ENCODE data around the gene RNU1-1. TPM values are rescaled to one million over a fixed set of nuclear protein-coding genes. Genes with fewer than 3 reads are reported as not detected.
"Not testable (repeated sequence)": the region's sequence is repeated elsewhere in the genome, so short reads cannot be mapped to it uniquely, and the experiment has no call there.

Gene RNU1-1
- total and polyA plus RNA-seq, 4 donors = under 0.01 to 3,134 TPM; not detected in 2

- WGBS, 2 donors = 59 to 78% methylated on average over 5 to 6 of the region's 6 CpGs
- ATAC-seq (ENCODE audit: insufficient read depth, low FRiP score); H3K9me3 ChIP-seq (ENCODE audit: control insufficient read depth in 4 of 4, insufficient read depth in 3 of 4, low read length in 3 of 4); H3K27ac ChIP-seq (ENCODE audit: low read depth in 1 of 2, low read length in 1 of 2); H3K36me3 ChIP-seq (ENCODE audit: control insufficient read depth in 4 of 4, insufficient read depth in 4 of 4, low read length in 4 of 4); H3K4me1 ChIP-seq (ENCODE audit: control insufficient read depth in 5 of 5, insufficient read depth in 5 of 5, low read length in 5 of 5); H3K4me3 ChIP-seq; H3K9ac ChIP-seq (ENCODE audit: insufficient read depth in 1 of 2, low read length in 2 of 2); DNase-seq: not testable (repeated sequence)
- peaks cover 0 to 15% (median 10%) of the 10 kb centered on the region in 3 donors for H3K27me3 ChIP-seq (ENCODE audit: control insufficient read depth in 3 of 3, insufficient read depth in 3 of 3, low read length in 2 of 3)
Observed at GRCh38 chr1:16519255-16519951, 5.3 kb upstream of the RNU1-1 start.

- WGBS, 2 donors = 69 to 81% methylated on average over 3 of the region's 3 CpGs
- not testable (repeated sequence) for ATAC-seq (ENCODE audit: insufficient read depth, low FRiP score); H3K4me3 ChIP-seq; H3K27ac ChIP-seq (ENCODE audit: low read depth in 1 of 2, low read length in 1 of 2); H3K36me3 ChIP-seq (ENCODE audit: control insufficient read depth in 4 of 4, insufficient read depth in 4 of 4, low read length in 4 of 4); H3K4me1 ChIP-seq (ENCODE audit: control insufficient read depth in 5 of 5, insufficient read depth in 5 of 5, low read length in 5 of 5); H3K9me3 ChIP-seq (ENCODE audit: control insufficient read depth in 4 of 4, insufficient read depth in 3 of 4, low read length in 3 of 4); H3K9ac ChIP-seq (ENCODE audit: insufficient read depth in 1 of 2, low read length in 2 of 2); DNase-seq
- H3K27me3 ChIP-seq (ENCODE audit: control insufficient read depth in 3 of 3, insufficient read depth in 3 of 3, low read length in 2 of 3) = peaks cover 0 to 15% (median 10%) of the 10 kb centered on the region in 3 donors
Observed at GRCh38 chr1:16518913-16519254, 4.8 kb upstream of the RNU1-1 start.

- not testable (repeated sequence) for DNase-seq; H3K36me3 ChIP-seq (ENCODE audit: control insufficient read depth in 4 of 4, insufficient read depth in 4 of 4, low read length in 4 of 4); H3K4me1 ChIP-seq (ENCODE audit: control insufficient read depth in 5 of 5, insufficient read depth in 5 of 5, low read length in 5 of 5); H3K4me3 ChIP-seq; H3K9me3 ChIP-seq (ENCODE audit: control insufficient read depth in 4 of 4, insufficient read depth in 3 of 4, low read length in 3 of 4); ATAC-seq (ENCODE audit: insufficient read depth, low FRiP score); H3K27ac ChIP-seq (ENCODE audit: low read depth in 1 of 2, low read length in 1 of 2); H3K9ac ChIP-seq (ENCODE audit: insufficient read depth in 1 of 2, low read length in 2 of 2)
- 77 to 87% methylated on average over 5 of the region's 5 CpGs for WGBS, 2 donors
- peaks cover 0 to 15% (median 10%) of the 10 kb centered on the region in 3 donors for H3K27me3 ChIP-seq (ENCODE audit: control insufficient read depth in 3 of 3, insufficient read depth in 3 of 3, low read length in 2 of 3)
Observed at GRCh38 chr1:16516694-16517410, 2.8 kb upstream of the RNU1-1 start.

- Histone ChIP-seq H3K9ac (ENCODE audit: insufficient read depth in 1 of 2, low read length in 2 of 2) (peak overlapping the region in 1 of 2 donors; percentile 55), H3K27ac (ENCODE audit: low read depth in 1 of 2, low read length in 1 of 2) (peak overlapping the region; percentile 31 to 78)
- ATAC-seq (ENCODE audit: insufficient read depth, low FRiP score) (peak; percentile 99), DNase-seq (peak; percentile 66 to 95 (median 90))
- H3K9me3 ChIP-seq (ENCODE audit: control insufficient read depth in 4 of 4, insufficient read depth in 3 of 4, low read length in 3 of 4); H3K4me3 ChIP-seq; H3K27me3 ChIP-seq (ENCODE audit: control insufficient read depth in 3 of 3, insufficient read depth in 3 of 3, low read length in 2 of 3); H3K4me1 ChIP-seq (ENCODE audit: control insufficient read depth in 5 of 5, insufficient read depth in 5 of 5, low read length in 5 of 5); H3K36me3 ChIP-seq (ENCODE audit: control insufficient read depth in 4 of 4, insufficient read depth in 4 of 4, low read length in 4 of 4): not testable (repeated sequence)
- 15% methylated on average over 20 of the region's 26 CpGs for WGBS, 2 donors
Observed at GRCh38 chr1:16513412-16514106, 526 bp downstream of the RNU1-1 start.

- H3K4me3 ChIP-seq; DNase-seq; H3K36me3 ChIP-seq (ENCODE audit: control insufficient read depth in 4 of 4, insufficient read depth in 4 of 4, low read length in 4 of 4); ATAC-seq (ENCODE audit: insufficient read depth, low FRiP score); H3K4me1 ChIP-seq (ENCODE audit: control insufficient read depth in 5 of 5, insufficient read depth in 5 of 5, low read length in 5 of 5); H3K27me3 ChIP-seq (ENCODE audit: control insufficient read depth in 3 of 3, insufficient read depth in 3 of 3, low read length in 2 of 3); H3K9me3 ChIP-seq (ENCODE audit: control insufficient read depth in 4 of 4, insufficient read depth in 3 of 4, low read length in 3 of 4); H3K9ac ChIP-seq (ENCODE audit: insufficient read depth in 1 of 2, low read length in 2 of 2); H3K27ac ChIP-seq (ENCODE audit: low read depth in 1 of 2, low read length in 1 of 2): not testable (repeated sequence)
- 73 to 78% methylated on average over 13 of the region's 15 CpGs for WGBS, 2 donors
Observed at GRCh38 chr1:16512624-16513411, 1.3 kb downstream of the RNU1-1 start.

GRCh38 chr1:16511926-16512325 is 2.2 kb downstream of the RNU1-1 start:
- not testable (repeated sequence) for H3K9me3 ChIP-seq (ENCODE audit: control insufficient read depth in 4 of 4, insufficient read depth in 3 of 4, low read length in 3 of 4); H3K36me3 ChIP-seq (ENCODE audit: control insufficient read depth in 4 of 4, insufficient read depth in 4 of 4, low read length in 4 of 4); H3K4me1 ChIP-seq (ENCODE audit: control insufficient read depth in 5 of 5, insufficient read depth in 5 of 5, low read length in 5 of 5); H3K27me3 ChIP-seq (ENCODE audit: control insufficient read depth in 3 of 3, insufficient read depth in 3 of 3, low read length in 2 of 3); DNase-seq; H3K4me3 ChIP-seq; ATAC-seq (ENCODE audit: insufficient read depth, low FRiP score); H3K9ac ChIP-seq (ENCODE audit: insufficient read depth in 1 of 2, low read length in 2 of 2); H3K27ac ChIP-seq (ENCODE audit: low read depth in 1 of 2, low read length in 1 of 2)
- 61 to 71% methylated on average over 1 of the region's 1 CpG for WGBS, 2 donors

GRCh38 chr1:16508861-16509445 is 5.1 kb downstream of the RNU1-1 start:
- not testable (repeated sequence) for H3K4me3 ChIP-seq; ATAC-seq (ENCODE audit: insufficient read depth, low FRiP score); H3K4me1 ChIP-seq (ENCODE audit: control insufficient read depth in 5 of 5, insufficient read depth in 5 of 5, low read length in 5 of 5); H3K36me3 ChIP-seq (ENCODE audit: control insufficient read depth in 4 of 4, insufficient read depth in 4 of 4, low read length in 4 of 4); H3K9me3 ChIP-seq (ENCODE audit: control insufficient read depth in 4 of 4, insufficient read depth in 3 of 4, low read length in 3 of 4); H3K27ac ChIP-seq (ENCODE audit: low read depth in 1 of 2, low read length in 1 of 2); H3K27me3 ChIP-seq (ENCODE audit: control insufficient read depth in 3 of 3, insufficient read depth in 3 of 3, low read length in 2 of 3); H3K9ac ChIP-seq (ENCODE audit: insufficient read depth in 1 of 2, low read length in 2 of 2)
- WGBS, 2 donors = 72 to 74% methylated on average over 8 of the region's 8 CpGs
- peak in 1 of 3 donors; percentile 23 for DNase-seq
